HG02840 (cell line): Measurements from ENCODE around the gene NRSN2.
"Not testable (repeated sequence)": the region's sequence is repeated elsewhere in the genome, so short reads cannot be mapped to it uniquely, and the experiment has no call there.

ENCODE experiments used
- ATAC-seq: cut with Tn5 transposase; IDR thresholded peaks from one replicate; pipeline ENCODE4 v1.9.1; 2021; ENCODE audit warnings: mild to moderate bottlenecking, moderate library complexity, moderate number of reproducible peaks; ENCODE audit not compliant: unreplicated experiment, low FRiP score

NRSN2 gene

GRCh38 chr20:371755-372542 lies 25.0 kb downstream of the NRSN2 start:
- no peak for ATAC-seq

GRCh38 chr20:372543-373082 lies 25.7 kb downstream of the NRSN2 start:
- ATAC-seq = not testable (repeated sequence)

DNA sequence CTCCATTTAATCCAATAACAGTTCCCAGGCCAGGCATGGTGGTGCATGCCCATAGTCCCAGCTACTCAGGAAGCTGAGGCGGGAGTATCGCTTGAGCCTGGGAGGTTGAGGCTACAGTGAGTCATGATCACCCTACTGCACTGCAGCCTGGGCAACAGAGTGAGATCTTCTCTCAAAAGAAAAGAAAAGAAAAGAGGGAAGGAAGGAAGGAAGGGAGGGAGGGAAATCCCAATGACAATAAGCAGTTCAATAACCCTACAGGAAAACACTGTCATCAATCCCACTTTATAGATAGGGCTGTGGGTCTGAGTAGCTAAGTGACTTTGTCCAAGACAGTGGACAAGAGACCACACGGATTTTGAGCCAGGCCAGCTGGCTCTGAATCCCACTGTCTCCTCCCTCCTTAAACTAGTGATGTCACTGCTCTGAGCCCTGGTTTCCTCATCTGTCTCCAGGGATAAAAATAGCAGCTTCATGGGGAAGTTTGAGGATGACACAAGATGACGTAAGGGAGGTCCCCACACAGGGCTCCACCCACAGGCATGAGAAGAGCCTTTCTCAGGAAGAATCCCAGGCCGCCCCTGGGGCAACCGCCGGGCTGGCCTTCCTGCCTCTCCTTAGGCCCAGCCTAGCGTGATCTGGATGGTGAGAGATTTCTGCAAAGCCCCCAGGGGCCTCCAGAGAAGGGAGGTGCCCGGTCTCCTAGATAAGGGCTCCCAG lies 26.4 kb downstream of the NRSN2 start:
- no peak for ATAC-seq

GRCh38 chr20:375265-375889 lies 28.5 kb downstream of the NRSN2 start:
- ATAC-seq = no peak

GRCh38 chr20:376089-376488 lies 29.2 kb downstream of the NRSN2 start:
- no peak for ATAC-seq

DNA sequence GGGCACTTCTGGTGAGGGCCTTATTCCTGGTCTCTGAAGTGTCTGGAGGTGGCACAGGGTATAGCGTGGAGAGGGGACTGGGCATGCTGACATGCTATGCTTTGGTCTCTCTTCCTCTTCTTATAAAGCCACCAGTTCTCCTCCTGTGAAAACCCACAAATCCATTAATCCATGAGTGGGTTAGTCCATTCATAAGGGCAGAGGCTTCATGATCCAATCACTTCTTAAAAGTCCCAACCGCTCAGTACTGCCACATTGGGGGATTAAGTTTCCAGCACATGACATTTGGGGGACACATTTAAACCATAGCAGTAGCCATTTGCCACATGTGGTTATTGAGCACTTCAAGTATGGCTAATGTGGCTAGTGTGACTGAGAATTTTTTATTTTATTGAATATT lies 29.8 kb downstream of the NRSN2 start:
- no peak for ATAC-seq

- ATAC-seq = not testable (repeated sequence)
These were observed 30.7 kb downstream of the NRSN2 start for GRCh38 chr20:377578-377977.

- no peak for ATAC-seq
These were observed 32.0 kb downstream of the NRSN2 start for GRCh38 chr20:378961-379336.

- ATAC-seq = peak; percentile 49
These were observed 34.1 kb downstream of the NRSN2 start for GRCh38 chr20:380763-381580.

GRCh38 chr20:381581-382290 lies 34.8 kb downstream of the NRSN2 start:
- ATAC-seq = peak; percentile 58

DNA sequence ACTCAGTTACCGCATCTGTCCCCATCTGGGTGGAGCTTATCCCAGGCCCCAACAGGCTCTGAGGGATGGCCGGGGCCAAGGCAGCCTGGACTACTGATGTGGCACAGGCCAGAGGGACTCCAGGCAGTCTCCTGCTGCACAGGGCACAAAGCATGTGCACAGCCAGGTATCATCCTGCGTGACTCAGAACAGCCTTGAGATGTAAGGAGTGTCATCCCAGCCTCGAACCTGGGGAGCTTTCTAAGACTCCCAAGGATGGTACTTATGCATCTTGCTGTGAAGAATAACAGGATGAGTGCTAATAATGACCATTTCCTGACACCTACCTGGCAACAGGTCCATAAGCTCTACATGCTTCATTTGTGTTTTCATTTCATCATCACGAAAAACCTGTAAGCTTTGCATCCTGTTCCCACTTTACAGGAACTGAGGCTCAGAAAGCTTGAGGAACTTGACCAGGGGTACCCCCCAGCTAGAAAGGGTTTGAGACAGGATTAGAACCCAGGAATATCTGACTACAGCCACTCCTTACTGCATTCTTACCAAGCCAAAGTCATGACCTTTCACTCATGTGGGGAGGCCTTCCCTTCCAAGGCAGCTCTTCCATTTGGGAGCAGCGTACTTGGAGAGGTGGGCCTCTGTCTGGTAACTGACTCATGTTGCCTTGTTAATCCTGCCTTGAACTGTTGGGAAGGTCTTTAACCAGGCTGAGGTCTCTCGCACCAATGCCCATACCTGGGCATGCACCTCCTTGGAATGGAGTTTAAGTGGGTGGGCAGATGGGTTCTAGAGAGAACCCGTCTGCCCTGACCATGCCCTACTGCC lies 35.6 kb downstream of the NRSN2 start:
- peak; percentile 14 for ATAC-seq

GRCh38 chr20:383889-384288 lies 37.0 kb downstream of the NRSN2 start:
- no peak for ATAC-seq

GRCh38 chr20:384723-385122 lies 37.8 kb downstream of the NRSN2 start:
- no peak for ATAC-seq

DNA sequence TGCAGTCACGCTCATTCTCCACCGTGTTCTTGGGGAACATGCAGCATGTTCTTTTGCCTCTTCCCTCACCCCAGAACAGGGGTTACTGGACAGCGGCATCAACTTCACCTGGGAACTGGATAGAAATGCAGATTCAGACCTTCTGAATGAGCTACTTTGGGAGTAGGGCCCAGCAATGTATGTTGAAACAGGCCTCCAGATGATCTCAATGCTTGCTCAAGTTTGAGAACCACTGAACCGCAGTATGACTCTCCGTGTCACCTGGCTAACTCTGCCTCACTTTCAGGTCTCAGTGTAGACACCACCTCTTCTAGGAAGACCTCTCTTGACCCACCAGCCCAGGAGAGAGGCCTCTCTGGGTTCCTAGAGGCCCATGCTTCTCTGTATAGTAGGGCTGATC lies 38.5 kb downstream of the NRSN2 start:
- no peak for ATAC-seq

- ATAC-seq = not testable (repeated sequence)
These were observed 39.7 kb downstream of the NRSN2 start for GRCh38 chr20:386634-387033.

DNA sequence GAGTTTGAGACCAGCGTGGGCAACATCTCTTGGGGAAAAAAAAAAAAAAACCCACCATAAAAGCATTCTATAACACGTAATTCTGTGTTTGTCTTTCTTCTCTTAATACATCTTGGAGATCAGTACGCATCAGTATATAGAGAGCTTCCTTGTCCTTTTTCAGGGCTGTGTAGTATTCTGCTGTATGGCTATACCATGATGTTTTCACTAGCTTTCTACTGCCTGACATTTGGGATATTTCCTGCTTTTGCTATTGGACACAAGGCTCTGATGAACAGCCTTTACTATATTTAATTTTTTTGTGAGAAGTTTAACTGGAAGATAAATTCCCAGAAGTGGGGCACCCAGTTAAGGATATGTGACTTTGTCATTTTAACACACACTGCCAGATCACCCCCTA lies 40.6 kb downstream of the NRSN2 start:
- no peak for ATAC-seq

- ATAC-seq = no peak
These were observed 41.4 kb downstream of the NRSN2 start for GRCh38 chr20:388034-388994.

GRCh38 chr20:389220-389619 lies 42.3 kb downstream of the NRSN2 start:
- no peak for ATAC-seq
